ENCODE measurements around the gene LBX2. TPM values are rescaled to one million over a fixed set of nuclear protein-coding genes. Genes with fewer than 3 reads are reported as not detected.
"Not testable (repeated sequence)": the region's sequence is repeated elsewhere in the genome, so short reads cannot be mapped to it uniquely, and the experiment has no call there.

The LBX2 gene
- total RNA-seq, 2 donors from 2014 or later = 0.39 to 1.3 TPM

GRCh38 chr2:74471332-74472065 is 27.9 kb downstream of the LBX2 start:
- H3K9me3 Mint-ChIP-seq = no peaks in the 10 kb centered on the region

GRCh38 chr2:74470742-74471141 is 28.7 kb downstream of the LBX2 start:
- Mint-ChIP-seq H3K27ac (peak overlapping the region; percentile 81), H3K36me3 (ENCODE audit: low read depth) (peaks cover 52% of the 10 kb centered on the region), H3K4me3 (peak overlapping the region; percentile 98)
- not testable (repeated sequence) for H3K27me3 Mint-ChIP-seq; ATAC-seq (replicated peaks); H3K9me3 Mint-ChIP-seq; H3K4me1 Mint-ChIP-seq

More at GRCh38 chr2:74471332-74472065, 27.9 kb downstream of the LBX2 start:
- H3K27me3 Mint-ChIP-seq = no peaks in the 10 kb centered on the region
- ATAC-seq (replicated peaks) = no peak
- H3K4me3 Mint-ChIP-seq = peak overlapping the region; percentile 98
- peaks cover 54% of the 10 kb centered on the region for H3K36me3 Mint-ChIP-seq (ENCODE audit: low read depth)
- H3K4me1 Mint-ChIP-seq = peaks cover 9% of the 10 kb centered on the region
- peak overlapping the region; percentile 97 for H3K27ac Mint-ChIP-seq

- Mint-ChIP-seq H3K36me3 (ENCODE audit: low read depth) (peaks cover 28% of the 10 kb centered on the region), H3K27ac (peak overlapping the region; percentile 70), H3K4me1 (peaks cover 9% of the 10 kb centered on the region), H3K27me3 (no peaks in the 10 kb centered on the region), H3K4me3 (peak overlapping the region; percentile 99), H3K9me3 (no peaks in the 10 kb centered on the region)
- no peak for ATAC-seq (replicated peaks)
Measured at GRCh38 chr2:74464406-74464805, 35.0 kb downstream of the LBX2 start.

GRCh38 chr2:74462786-74463105 is 36.7 kb downstream of the LBX2 start:
- Mint-ChIP-seq H3K27me3 (no peaks in the 10 kb centered on the region), H3K27ac (peak overlapping the region; percentile 62), H3K4me3 (peak overlapping the region; percentile 99)

GRCh38 chr2:74462054-74462785 is 37.2 kb downstream of the LBX2 start:
- Mint-ChIP-seq H3K4me3 (peak overlapping the region; percentile 99), H3K27me3 (no peaks in the 10 kb centered on the region), H3K4me1 (peaks cover 16% of the 10 kb centered on the region), H3K9me3 (no peaks in the 10 kb centered on the region), H3K27ac (no peak overlapping the region), H3K36me3 (ENCODE audit: low read depth) (peaks cover 42% of the 10 kb centered on the region)
- ATAC-seq (replicated peaks) = no peak

More at GRCh38 chr2:74462786-74463105, 36.7 kb downstream of the LBX2 start:
- no peaks in the 10 kb centered on the region for H3K9me3 Mint-ChIP-seq
- H3K4me1 Mint-ChIP-seq = peaks cover 14% of the 10 kb centered on the region
- H3K36me3 Mint-ChIP-seq (ENCODE audit: low read depth) = peaks cover 36% of the 10 kb centered on the region
- no peak for ATAC-seq (replicated peaks)

GRCh38 chr2:74461187-74462053 is 38.0 kb downstream of the LBX2 start:
- ATAC-seq (replicated peaks) = no peak
- no peaks in the 10 kb centered on the region for H3K9me3 Mint-ChIP-seq
- H3K4me3 Mint-ChIP-seq = no peak overlapping the region
- peaks cover 23% of the 10 kb centered on the region for H3K4me1 Mint-ChIP-seq
- H3K36me3 Mint-ChIP-seq (ENCODE audit: low read depth) = peaks cover 50% of the 10 kb centered on the region
- H3K27me3 Mint-ChIP-seq = no peaks in the 10 kb centered on the region
- H3K27ac Mint-ChIP-seq = no peak overlapping the region

GRCh38 chr2:74460187-74460586 is 39.2 kb downstream of the LBX2 start:
- not testable (repeated sequence) for H3K27me3 Mint-ChIP-seq; H3K9me3 Mint-ChIP-seq; ATAC-seq (replicated peaks)
- peaks cover 36% of the 10 kb centered on the region for H3K4me1 Mint-ChIP-seq
- peak overlapping the region; percentile 100 for H3K4me3 Mint-ChIP-seq
- H3K36me3 Mint-ChIP-seq (ENCODE audit: low read depth) = peaks cover 58% of the 10 kb centered on the region
- H3K27ac Mint-ChIP-seq = peak overlapping the region; percentile 43

GRCh38 chr2:74459503-74460118 is 39.8 kb downstream of the LBX2 start:
- H3K36me3 Mint-ChIP-seq (ENCODE audit: low read depth) = peaks cover 63% of the 10 kb centered on the region
- H3K4me1 Mint-ChIP-seq = peaks cover 41% of the 10 kb centered on the region
- peak overlapping the region; percentile 99 for H3K27ac Mint-ChIP-seq
- H3K9me3 Mint-ChIP-seq; ATAC-seq (replicated peaks); H3K27me3 Mint-ChIP-seq: not testable (repeated sequence)
- H3K4me3 Mint-ChIP-seq = peak overlapping the region; percentile 100

- H3K27ac Mint-ChIP-seq = peak overlapping the region; percentile 99
- H3K4me1 Mint-ChIP-seq = peaks cover 46% of the 10 kb centered on the region
- no peaks in the 10 kb centered on the region for H3K27me3 Mint-ChIP-seq
Measured at GRCh38 chr2:74458938-74459363, 40.5 kb downstream of the LBX2 start.

GRCh38 chr2:74458132-74458937 is 41.1 kb downstream of the LBX2 start, which contains the start of gene WBP1:
TSS of gene WBP1 (plus strand) at chr2:74458438. CDS start at chr2:74458603, 165 bp downstream.
- peak within 1 kb of the TSS; percentile 99 for H3K27ac Mint-ChIP-seq
- H3K4me3 Mint-ChIP-seq = peak within 1 kb of the TSS; percentile 100
- peak; percentile 89 for ATAC-seq (replicated peaks)
- peaks cover 63% of the 10 kb centered on the region for H3K36me3 Mint-ChIP-seq (ENCODE audit: low read depth)
- H3K4me1 Mint-ChIP-seq = peaks cover 45% of the 10 kb centered on the region
- no peaks in the 10 kb centered on the region for H3K27me3 Mint-ChIP-seq
- H3K9me3 Mint-ChIP-seq = no peaks in the 10 kb centered on the region

More at GRCh38 chr2:74458938-74459363, 40.5 kb downstream of the LBX2 start:
- Mint-ChIP-seq H3K9me3 (no peaks in the 10 kb centered on the region), H3K36me3 (ENCODE audit: low read depth) (peaks cover 65% of the 10 kb centered on the region), H3K4me3 (peak overlapping the region; percentile 100)
- ATAC-seq (replicated peaks) = no peak

GRCh38 chr2:74457549-74458131 is 41.8 kb downstream of the LBX2 start:
- Mint-ChIP-seq H3K4me1 (peaks cover 46% of the 10 kb centered on the region), H3K36me3 (ENCODE audit: low read depth) (peaks cover 56% of the 10 kb centered on the region), H3K27ac (peak overlapping the region; percentile 99), H3K27me3 (no peaks in the 10 kb centered on the region), H3K9me3 (no peaks in the 10 kb centered on the region), H3K4me3 (peak overlapping the region; percentile 100)
- peak; percentile 27 for ATAC-seq (replicated peaks)

- Mint-ChIP-seq H3K4me3 (peak overlapping the region; percentile 100), H3K27me3 (no peaks in the 10 kb centered on the region), H3K9me3 (no peaks in the 10 kb centered on the region), H3K27ac (peak overlapping the region; percentile 99), H3K36me3 (ENCODE audit: low read depth) (peaks cover 51% of the 10 kb centered on the region), H3K4me1 (peaks cover 46% of the 10 kb centered on the region)
- ATAC-seq (replicated peaks) = no peak
Measured at GRCh38 chr2:74457129-74457548, 42.3 kb downstream of the LBX2 start.
